Occipital lobe (tissue), 2 donors: ENCODE results near the gene FIGN. TPM values are rescaled to one million over a fixed set of nuclear protein-coding genes. Genes with fewer than 3 reads are reported as not detected.

Source experiments
- DNase-seq: peaks from one replicate; lab custom pipeline; 2025; lab: John Stamatoyannopoulos, UW
- total RNA-seq: library from RNA; depleted of rRNA; stranded (reverse); fragments of >200 nt; gene quantifications from one replicate; pipeline ENCODE4 v1.2.3, GENCODE V29; 2014

Gene FIGN
- total RNA-seq, 1 donor from 2014 or later: 3.4 TPM

- no peak for DNase-seq
Observed at GRCh38 chr2:163570391-163570790, 165.4 kb downstream of the FIGN start.

- DNase-seq: no peak
Observed at GRCh38 chr2:163565192-163565591, 170.6 kb downstream of the FIGN start.

- no peak for DNase-seq
Observed at GRCh38 chr2:163564236-163564635, 171.6 kb downstream of the FIGN start.

- no peak for DNase-seq
Observed at GRCh38 chr2:163563336-163563735, 172.5 kb downstream of the FIGN start.

- no peak for DNase-seq
Observed at GRCh38 chr2:163558251-163559021, 177.4 kb downstream of the FIGN start.

- DNase-seq: no peak
Observed at GRCh38 chr2:163556511-163556910, 179.3 kb downstream of the FIGN start.

GRCh38 chr2:163554864-163555263, 180.9 kb downstream of the FIGN start:
- DNase-seq: no peak

- no peak for DNase-seq
Observed at GRCh38 chr2:163553601-163554000, 182.2 kb downstream of the FIGN start.

- DNase-seq: no peak
Observed at GRCh38 chr2:163552758-163553157, 183.1 kb downstream of the FIGN start.

GRCh38 chr2:163551616-163552373, 184.0 kb downstream of the FIGN start:
- no peak for DNase-seq

GRCh38 chr2:163548970-163549369, 186.8 kb downstream of the FIGN start:
- no peak for DNase-seq
